OCI-LY7 (cell line): ENCODE results near the gene FKBP1B. TPM values are rescaled to one million over a fixed set of nuclear protein-coding genes. Genes with fewer than 3 reads are reported as not detected.

Experiments
- BruUV-seq: library from RNA; stranded (reverse); fragments of 400-500 nt; replicated peaks from 2 replicates; lab custom pipeline; 2021; lab: Mats Ljungman, UMichigan
- CTCF ChIA-PET: fragments of 300-600 bp; sonication (Branson Sonifier 250); formaldehyde crosslinking; loops from one replicate; lab custom pipeline; 2022; ENCODE audit warnings: antibody characterized with exemption; ENCODE audit not compliant: unreplicated experiment; lab: Charles Lee
- POLR2A ChIA-PET: fragments of 300-600 bp; sonication (Branson Sonifier 250); formaldehyde crosslinking; loops from one replicate; lab custom pipeline; 2022; ENCODE audit warnings: antibody characterized with exemption; lab: Charles Lee
- DNase-seq: peaks from one replicate; pipeline ENCODE4 v3.0.0-alpha.2; 2015; ENCODE audit warnings: low spot score
- H2AFZ ChIP-seq: fragments of 200-600 bp; sonication (generic), shearing (Covaris generic); 2 replicates; pipeline ENCODE4 v1.6.1; 2014; ENCODE audit warnings: mild to moderate bottlenecking, antibody characterized with exemption, low read length, moderate library complexity
- H3K27ac ChIP-seq: fragments of 200-600 bp; sonication (generic); 2 replicates; pipeline ENCODE4 v1.5.1; 2014; ENCODE audit warnings: mixed run types, low read depth, mild to moderate bottlenecking, moderate library complexity, low read length, inconsistent platforms; ENCODE audit not compliant: poor library complexity, severe bottlenecking
- H3K36me3 ChIP-seq: fragments of 200-600 bp; sonication (generic); 2 replicates; pipeline ENCODE4 v1.6.1; 2014; ENCODE audit warnings: mild to moderate bottlenecking, antibody characterized with exemption, low read length, moderate library complexity, mixed read lengths; ENCODE audit not compliant: insufficient read depth
- H3K4me1 ChIP-seq: fragments of 200-600 bp; sonication (generic); 2 replicates; pipeline ENCODE4 v1.5.1; 2014; ENCODE audit warnings: mild to moderate bottlenecking, low read length; ENCODE audit not compliant: insufficient read depth, poor library complexity, severe bottlenecking
- H3K4me2 ChIP-seq: fragments of 200-600 bp; sonication (generic); 2 replicates; pipeline ENCODE4 v1.6.1; 2014; ENCODE audit warnings: mild to moderate bottlenecking, low read length
- H3K4me3 ChIP-seq: fragments of 200-600 bp; sonication (generic); 2 replicates; pipeline ENCODE4 v1.5.1; 2014; ENCODE audit warnings: mild to moderate bottlenecking, low read depth, low read length; ENCODE audit not compliant: poor library complexity, severe bottlenecking
- H3K79me2 ChIP-seq: fragments of 200-600 bp; sonication (generic); 2 replicates; pipeline ENCODE4 v1.6.1; 2016; ENCODE audit warnings: low read depth, mild to moderate bottlenecking, low read length, moderate library complexity, mixed read lengths; ENCODE audit not compliant: insufficient read depth
- H3K9me2 ChIP-seq: fragments of 200-600 bp; sonication (generic); 2 replicates; pipeline ENCODE4 v1.6.1; 2016; ENCODE audit warnings: mild to moderate bottlenecking, low read length, mixed read lengths; ENCODE audit not compliant: insufficient read depth
- H3K9me3 ChIP-seq: fragments of 200-600 bp; sonication (generic); 2 replicates; pipeline ENCODE4 v1.6.1; 2014; ENCODE audit warnings: mild to moderate bottlenecking, mixed run types, low read length, mixed read lengths
- H4K20me1 ChIP-seq: fragments of 200-600 bp; sonication (generic); 2 replicates; pipeline ENCODE4 v1.6.1; 2014; ENCODE audit warnings: mild to moderate bottlenecking, antibody characterized with exemption, low read length, moderate library complexity, mixed read lengths; ENCODE audit not compliant: insufficient read depth
- CTCF ChIP-seq: fragments of 200-600 bp; sonication (generic); conservative IDR thresholded peaks from 2 replicates; pipeline ENCODE4 v1.5.1; 2014; ENCODE audit warnings: mild to moderate bottlenecking, antibody characterized with exemption, low read length, moderate library complexity, mixed read lengths
- EZH2phosphoT487 ChIP-seq: fragments of 200-600 bp; sonication (generic); IDR thresholded peaks from 2 replicates; pipeline ENCODE4 v1.6.1; 2018; ENCODE audit warnings: low read depth, borderline replicate concordance, mild to moderate bottlenecking, mixed run types, antibody characterized with exemption, low read length, moderate library complexity, mixed read lengths
- intact Hi-C: fragments of 100-400 bp; cut with micrococcal nuclease; formaldehyde crosslinking; loops from one replicate; pipeline ENCODE4 v1.10.0; 2022; ENCODE audit not compliant: unreplicated experiment
- total RNA-seq, 2 experiments: library from RNA; depleted of rRNA in 1 of 2; stranded (reverse); fragments of >200 nt in 1 of 2; shearing (Covaris generic) in 1 of 2; gene quantifications; 2 replicates each; pipeline ENCODE4 v1.2.3, GENCODE V29; 2014 to 2022

Gene FKBP1B
- total RNA-seq, 2 experiments from 2014 or later = 1.5 to 3.2 TPM

DNA sequence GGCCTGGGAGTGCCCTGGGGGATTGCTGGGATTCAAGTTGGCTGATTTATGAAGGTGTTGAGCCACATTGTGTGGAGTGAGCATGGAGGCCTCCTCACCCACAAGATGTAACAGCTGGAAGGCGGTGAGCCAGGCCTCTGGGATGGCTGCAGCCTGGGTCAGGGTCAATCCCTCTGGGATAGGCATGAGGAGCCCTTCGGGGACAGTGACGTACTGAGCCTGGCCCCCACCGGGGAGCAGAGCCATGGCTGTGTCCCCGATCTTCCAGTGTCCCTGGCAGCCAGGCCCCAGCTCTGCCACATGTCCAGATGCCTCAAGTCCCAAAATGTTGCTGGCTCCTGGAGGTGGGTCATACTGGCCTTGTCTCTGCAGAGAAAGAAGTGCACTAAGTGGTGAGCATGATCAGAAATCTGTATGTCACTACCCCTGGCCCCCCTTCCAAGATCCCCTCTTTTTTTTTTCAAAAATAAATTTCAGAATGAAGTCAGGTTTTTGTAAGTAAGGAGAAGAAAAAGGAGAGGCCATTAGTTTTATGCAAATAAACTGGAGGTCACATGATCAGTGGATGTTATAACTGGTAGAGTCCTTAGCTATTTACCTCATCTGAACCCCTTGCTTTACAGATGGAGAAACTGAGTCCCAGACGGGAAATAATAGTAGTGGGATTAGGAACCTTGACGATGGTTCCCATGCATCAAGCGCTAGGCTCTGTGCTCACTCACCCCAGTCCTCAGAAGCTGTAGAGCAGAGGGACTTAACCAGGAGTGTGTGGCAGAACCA lies 33.4 kb downstream of the FKBP1B start:
- H3K36me3 ChIP-seq = no peaks in the 10 kb centered on the region
- H3K4me1 ChIP-seq = peaks cover 15% of the 10 kb centered on the region
- BruUV-seq = no TSS peak
- H3K4me2 ChIP-seq = peak overlapping the region; percentile 80
- DNase-seq = no peak
- H3K9me3 ChIP-seq = no peaks in the 10 kb centered on the region
- TF ChIP-seq EZH2phosphoT487 (no peak), CTCF (no peak)
- POLR2A ChIA-PET = interaction anchor here (0.5 to 2.2 kb wide), 4 partner anchors 32 to 568 kb away, joined by 3 to 13 read pairs (median 3); partner anchors contain the start of gene ATAD2B
- H4K20me1 ChIP-seq = no peaks in the 10 kb centered on the region
- CTCF ChIA-PET = no interaction called here
- intact Hi-C loops = no loop called here
- H3K79me2 ChIP-seq = no peaks in the 10 kb centered on the region
- H2AFZ ChIP-seq = peak overlapping the region; percentile 83; the same call in 1 of the 2 replicates
- H3K9me2 ChIP-seq = no peaks in the 10 kb centered on the region
- H3K27ac ChIP-seq = peak overlapping the region; percentile 31
- peak overlapping the region; percentile 67 for H3K4me3 ChIP-seq

DNA sequence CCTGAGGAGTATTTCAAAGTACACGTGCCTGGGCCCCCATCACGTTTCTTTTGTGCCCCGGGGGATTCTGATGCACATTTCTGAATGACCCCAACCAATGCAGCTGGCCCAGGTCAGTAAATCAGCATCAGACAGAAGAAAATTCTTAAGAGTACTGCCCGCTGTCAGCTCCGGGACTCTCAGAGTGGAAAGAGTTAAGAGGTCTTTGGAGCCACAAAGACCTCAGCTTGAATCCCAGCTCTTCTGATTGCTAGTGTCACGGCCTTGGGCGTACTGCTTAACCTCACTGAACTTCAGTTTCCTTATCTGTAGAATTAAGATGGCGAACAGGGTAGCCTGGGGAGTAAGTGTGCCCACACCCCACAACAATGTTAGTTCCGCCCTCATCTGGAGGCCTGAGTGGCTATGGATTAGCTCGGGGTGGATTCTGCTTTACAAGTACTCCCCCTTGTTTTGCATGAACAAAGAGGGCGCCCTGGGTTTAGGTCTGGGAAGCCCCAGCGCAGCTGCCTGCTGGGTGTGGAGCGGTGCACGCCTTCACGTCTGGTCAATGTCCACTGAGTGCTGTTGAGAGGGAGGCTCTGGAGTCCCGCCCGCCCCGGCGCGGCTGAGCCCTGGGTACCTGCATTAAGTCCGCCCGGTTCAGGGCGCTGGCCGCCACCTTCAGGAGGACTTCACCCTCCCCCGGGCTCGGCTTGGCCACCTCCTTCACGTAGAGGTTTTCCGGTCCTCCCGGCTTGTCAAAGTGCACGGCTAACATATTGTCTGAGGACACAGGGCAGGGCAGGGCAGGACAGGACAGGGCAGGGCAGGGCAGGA lies 34.2 kb downstream of the FKBP1B start:
- Histone ChIP-seq H2AFZ (peak overlapping the region; percentile 83; the same call in 1 of the 2 replicates), H3K27ac (peak overlapping the region; percentile 31), H3K9me3 (no peaks in the 10 kb centered on the region), H3K36me3 (no peaks in the 10 kb centered on the region), H3K9me2 (no peaks in the 10 kb centered on the region), H3K79me2 (no peaks in the 10 kb centered on the region), H3K4me1 (peaks cover 15% of the 10 kb centered on the region), H3K4me2 (peak overlapping the region; percentile 80), H4K20me1 (no peaks in the 10 kb centered on the region), H3K4me3 (peak overlapping the region; percentile 67)
- peak; percentile 85 for DNase-seq
- TF ChIP-seq EZH2phosphoT487 (no peak), CTCF (no peak)
- POLR2A ChIA-PET = interaction anchor here (0.5 to 2.2 kb wide), 3 partner anchors 157 to 567 kb away, joined by 3 to 13 read pairs (median 3); partner anchors contain the start of gene ATAD2B
- CTCF ChIA-PET = interaction anchor here (0.8 to 1.4 kb wide), 2 partner anchors 8 to 159 kb away, joined by 3 to 8 read pairs; partner anchors contain the start of gene SF3B6
- no TSS peak for BruUV-seq
- intact Hi-C loops = loop anchor here (2.0 kb wide), 5 partner anchors 57 to 299 kb away; partner anchors contain the start of gene ATAD2B
